ENCODE data around the gene IMP3. TPM values are rescaled to one million over a fixed set of nuclear protein-coding genes. Genes with fewer than 3 reads are reported as not detected.

The IMP3 gene
- total RNA-seq, 1 experiment from 2014 or later = 79.9 TPM

DNA sequence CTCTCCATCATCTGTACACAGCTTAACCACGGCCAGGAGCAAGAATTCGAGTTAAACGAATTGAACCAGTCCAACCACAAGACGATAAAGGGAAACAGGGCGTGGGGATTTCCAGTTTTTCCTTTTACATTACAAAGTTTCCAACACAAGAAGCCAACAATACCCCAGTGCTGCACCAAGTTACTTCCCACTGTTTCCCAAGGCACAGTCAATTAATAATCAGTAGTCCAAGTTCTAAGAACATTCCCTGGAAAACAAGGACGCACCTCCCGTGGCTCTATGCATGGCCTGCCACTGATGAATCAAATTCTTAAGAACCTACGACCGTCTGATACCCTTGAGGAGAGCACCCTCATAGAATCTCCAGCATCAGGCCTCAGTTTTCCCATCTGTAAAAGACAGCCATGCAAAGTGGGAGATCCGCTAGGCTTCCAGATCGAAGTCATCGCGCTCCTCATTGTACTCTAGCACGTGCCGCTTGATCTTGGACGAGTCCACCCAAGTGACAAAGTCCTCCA is 774 bp downstream of the IMP3 start:
- H3K27me3 ChIP-seq (ENCODE audit: insufficient read depth, low read length) = no peaks in the 10 kb centered on the region
- peak overlapping the region; percentile 98 for H3K4me2 ChIP-seq (ENCODE audit: low read length)
- H3K9me2 ChIP-seq (ENCODE audit: insufficient read depth) = no peaks in the 10 kb centered on the region
- H3K36me3 ChIP-seq (ENCODE audit: control insufficient read depth in 1 of 2, insufficient read depth in 2 of 2, low read length in 2 of 2) = 0 out of 4 replicates have a peak, but pooled peaks cover 0 to 5% of the 10 kb centered on the region in 2 experiments
- CTCF ChIA-PET = interaction anchor here (1.3 to 2.2 kb wide), 7 partner anchors 8 to 271 kb away, joined by 4 to 21 read pairs (median 8); partner anchors contain the start of genes MAN2C1, SIN3A and SNX33
- POLR2A ChIA-PET = interaction anchor here (0.7 to 5.1 kb wide), 9 partner anchors 13 to 271 kb away, joined by 3 to 35 read pairs (median 9); partner anchors contain the start of genes MAN2C1, SIN3A and SNUPN
- H3K4me1 ChIP-seq (ENCODE audit: control insufficient read depth in 1 of 2, insufficient read depth in 2 of 2, low read length in 2 of 2) = peaks cover 12 to 53% of the 10 kb centered on the region in 2 experiments
- ATAC-seq = no peak
- H4K20me1 ChIP-seq (ENCODE audit: insufficient read depth) = peaks cover 15% of the 10 kb centered on the region; the same call in 1 of the 2 replicates
- H3K9ac ChIP-seq (ENCODE audit: low read length) = peak overlapping the region; percentile 98
- intact Hi-C loops (cut with micrococcal nuclease) = no loop called here
- no peak for TF ChIP-seq ELF1 (IDR thresholded peaks at IDR 0.05; ENCODE audit: borderline replicate concordance, low read depth)
- TF ChIP-seq FOSL1 (IDR thresholded peaks at IDR 0.05; ENCODE audit: low read depth) = no peak
- no peak overlapping the region for H2AFZ ChIP-seq (ENCODE audit: low read depth, low read length, poor library complexity, severe bottlenecking)
- RAD21 ChIA-PET (ENCODE audit: low non-redundant PET in 1 of 2, low total read pairs in 2 of 2, uncharacterized antibody in 2 of 2, unreplicated experiment in 2 of 2) = interaction anchor here (1.1 to 2.0 kb wide), 3 partner anchors 185 to 271 kb away, joined by 3 to 8 read pairs (median 4); partner anchors contain the start of gene MAN2C1 (in 1 of the 2)
- TSS peak; percentile 75 for BruUV-seq (replicated peaks)
- H3K9me3 ChIP-seq (ENCODE audit: control insufficient read depth in 1 of 2, insufficient read depth in 1 of 2, low read depth in 1 of 2, low read length in 2 of 2) = no peaks in the 10 kb centered on the region
- DNase-seq (ENCODE audit: low read depth, low spot score) = no peak
- H3K27ac ChIP-seq (ENCODE audit: low read depth, low read length) = peak overlapping the region; percentile 97
- H3K79me2 ChIP-seq (ENCODE audit: insufficient read depth, low read length) = peaks cover 36% of the 10 kb centered on the region
- peak overlapping the region; percentile 95 to 97 for H3K4me3 ChIP-seq (replicated peaks in 1 of 2; ENCODE audit: low read depth in 1 of 2, low read length in 2 of 2)

- Histone ChIP-seq H4K20me1 (ENCODE audit: insufficient read depth) (peaks cover 15% of the 10 kb centered on the region; the same call in 1 of the 2 replicates), H2AFZ (ENCODE audit: low read depth, low read length, poor library complexity, severe bottlenecking) (no peak overlapping the region), H3K9ac (ENCODE audit: low read length) (no peak overlapping the region), H3K9me2 (ENCODE audit: insufficient read depth) (no peaks in the 10 kb centered on the region), H3K9me3 (ENCODE audit: control insufficient read depth in 1 of 2, insufficient read depth in 1 of 2, low read depth in 1 of 2, low read length in 2 of 2) (no peaks in the 10 kb centered on the region), H3K27me3 (ENCODE audit: insufficient read depth, low read length) (no peaks in the 10 kb centered on the region), H3K4me2 (ENCODE audit: low read length) (peak overlapping the region; percentile 98), H3K36me3 (ENCODE audit: control insufficient read depth in 1 of 2, insufficient read depth in 2 of 2, low read length in 2 of 2) (0 out of 4 replicates have a peak, but pooled peaks cover 0 to 5% of the 10 kb centered on the region in 2 experiments), H3K4me3 (replicated peaks in 1 of 2; ENCODE audit: low read depth in 1 of 2, low read length in 2 of 2) (no peak overlapping the region), H3K4me1 (ENCODE audit: control insufficient read depth in 1 of 2, insufficient read depth in 2 of 2, low read length in 2 of 2) (peaks cover 12 to 53% of the 10 kb centered on the region in 2 experiments), H3K79me2 (ENCODE audit: insufficient read depth, low read length) (peaks cover 36% of the 10 kb centered on the region), H3K27ac (ENCODE audit: low read depth, low read length) (no peak overlapping the region)
- ATAC-seq = no peak
- DNase-seq (ENCODE audit: low read depth, low spot score) = no peak
- no TSS peak for BruUV-seq (replicated peaks)
- ChIA-PET POLR2A (interaction anchor here (0.8 to 5.1 kb wide), 4 partner anchors 9 to 186 kb away, joined by 3 to 35 read pairs (median 4); partner anchors contain the start of genes SIN3A and SNUPN), RAD21 (ENCODE audit: low non-redundant PET in 1 of 2, low total read pairs in 2 of 2, uncharacterized antibody in 2 of 2, unreplicated experiment in 2 of 2) (no interaction called here), CTCF (interaction anchor here (1.5 kb wide), 1 partner anchor 10 kb away, joined by 8 read pairs; the partner anchor contains the start of gene SNX33)
- intact Hi-C loops (cut with micrococcal nuclease) = no loop called here
- TF ChIP-seq RAD21 (IDR thresholded peaks at IDR 0.05; ENCODE audit: low read depth) = no peak
- TF ChIP-seq, protein P1, sequence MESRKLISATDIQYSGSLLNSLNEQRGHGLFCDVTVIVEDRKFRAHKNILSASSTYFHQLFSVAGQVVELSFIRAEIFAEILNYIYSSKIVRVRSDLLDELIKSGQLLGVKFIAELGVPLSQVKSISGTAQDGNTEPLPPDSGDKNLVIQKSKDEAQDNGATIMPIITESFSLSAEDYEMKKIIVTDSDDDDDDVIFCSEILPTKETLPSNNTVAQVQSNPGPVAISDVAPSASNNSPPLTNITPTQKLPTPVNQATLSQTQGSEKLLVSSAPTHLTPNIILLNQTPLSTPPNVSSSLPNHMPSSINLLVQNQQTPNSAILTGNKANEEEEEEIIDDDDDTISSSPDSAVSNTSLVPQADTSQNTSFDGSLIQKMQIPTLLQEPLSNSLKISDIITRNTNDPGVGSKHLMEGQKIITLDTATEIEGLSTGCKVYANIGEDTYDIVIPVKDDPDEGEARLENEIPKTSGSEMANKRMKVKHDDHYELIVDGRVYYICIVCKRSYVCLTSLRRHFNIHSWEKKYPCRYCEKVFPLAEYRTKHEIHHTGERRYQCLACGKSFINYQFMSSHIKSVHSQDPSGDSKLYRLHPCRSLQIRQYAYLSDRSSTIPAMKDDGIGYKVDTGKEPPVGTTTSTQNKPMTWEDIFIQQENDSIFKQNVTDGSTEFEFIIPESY (IDR thresholded peaks at IDR 0.05; ENCODE audit: extremely low read depth, insufficient replicate concordance, low read length) = no peak
- no peak for TF ChIP-seq EZH2phosphoT487 (IDR thresholded peaks at IDR 0.05; ENCODE audit: borderline replicate concordance)
- no peak for TF ChIP-seq EGR1 (IDR thresholded peaks at IDR 0.05; ENCODE audit: low read depth)
- no peak for TF ChIP-seq ATF3 (IDR thresholded peaks at IDR 0.05)
- no peak for TF ChIP-seq CEBPB (IDR thresholded peaks at IDR 0.05; ENCODE audit: low read depth)
- TF ChIP-seq CBX3 (IDR thresholded peaks at IDR 0.05; ENCODE audit: low read depth) = no peak
- TF ChIP-seq POLR2AphosphoS5 (IDR thresholded peaks at IDR 0.05; ENCODE audit: low read depth, low read length) = no peak
- no peak for TF ChIP-seq TCF7L2 (IDR thresholded peaks at IDR 0.05; ENCODE audit: borderline replicate concordance, extremely low read depth, insufficient read depth, insufficient read length)
- no peak for TF ChIP-seq CTCF (IDR thresholded peaks at IDR 0.05 in 2 of 3, conservative IDR thresholded peaks at IDR 0.05 in 1 of 3; ENCODE audit: borderline replicate concordance in 1 of 3, insufficient read depth in 1 of 3, low read depth in 2 of 3, low read length in 2 of 3)
- TF ChIP-seq YY1 (IDR thresholded peaks at IDR 0.05; ENCODE audit: extremely low read depth, insufficient replicate concordance, low read depth, low read length) = no peak
These were observed 2.6 kb downstream of the IMP3 start for GRCh38 chr15:75637245-75638009.

Measured in HCT116 (cell line).